Measurements from ENCODE around the gene REPS2. TPM values are rescaled to one million over a fixed set of nuclear protein-coding genes. Genes with fewer than 3 reads are reported as not detected.

Gene REPS2
- total RNA-seq (2014; rRNA removed; shearing (Covaris generic)) = 2.6 and 4.4 TPM in 2 replicates
- 1.2 and 2.2 TPM in 2 replicates for polyA plus RNA-seq (2016; fragmentation: Nextera tagmentation; extraction: Ambion mirVana)
- long read RNA-seq, full-length matches to known transcripts = 1 of 2 reads
- long read RNA-seq, partial matches to known transcripts = 0 of 2 reads
- long read RNA-seq, other reads (novel, unspliced or antisense) = 1 of 2 reads

DNA sequence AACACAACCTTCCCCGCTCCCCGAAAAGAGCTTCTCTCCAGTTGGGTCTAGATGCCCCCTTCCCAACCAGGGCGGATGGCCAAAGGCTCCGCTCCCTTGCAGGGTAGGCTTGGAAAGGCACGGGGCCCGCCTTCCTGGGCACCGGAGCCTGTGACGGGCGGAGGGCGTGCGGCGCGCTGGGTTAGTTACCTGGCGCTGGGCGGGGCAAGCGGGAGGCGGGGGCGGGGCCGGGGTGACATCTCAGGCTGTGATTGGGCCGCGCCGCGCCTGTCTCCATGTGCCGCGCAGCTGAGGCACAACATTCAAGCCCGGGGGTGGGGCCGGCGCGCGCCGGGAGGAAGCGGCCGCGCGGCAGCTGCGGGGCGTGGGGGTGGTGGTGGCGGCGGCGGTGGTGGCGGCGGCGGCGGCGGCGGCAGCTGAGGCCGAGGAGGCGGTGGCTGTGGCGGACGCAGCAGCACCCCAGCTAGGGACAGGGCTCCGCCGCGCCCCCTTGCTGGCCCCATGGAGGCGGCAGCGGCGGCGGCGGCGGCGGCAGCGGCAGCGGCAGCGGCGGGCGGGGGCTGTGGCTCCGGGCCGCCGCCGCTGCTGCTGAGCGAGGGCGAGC is at the start of gene REPS2:
Gene REPS2, plus strand, starts transcription at position 298 of the 604 bp plus-strand sequence. Its CDS starts 204 bp downstream, at position 502.
- H3K9me3 Mint-ChIP-seq = no peaks in the 10 kb centered on the region; the same call in 2 of the 3 replicates

More for the DNA sequence above, at the start of gene REPS2:
- Histone ChIP-seq H3K36me3 (ENCODE audit: insufficient read depth) (no peaks in the 10 kb centered on the region), H3K27ac (ENCODE audit: low read depth) (no peak within 1 kb of the TSS), H3K79me2 (replicated peaks; ENCODE audit: insufficient read depth) (no peaks in the 10 kb centered on the region), H2AFZ (peak within 1 kb of the TSS; percentile 69; the same call in 1 of the 2 replicates), H3K4me1 (ENCODE audit: insufficient read depth) (no peaks in the 10 kb centered on the region), H3K4me3 (peak within 1 kb of the TSS; percentile 56), H3F3A (replicated peaks; ENCODE audit: low read depth) (no peaks in the 10 kb centered on the region), H4K20me1 (replicated peaks; ENCODE audit: insufficient read depth) (no peaks in the 10 kb centered on the region), H3K4me2 (peak within 1 kb of the TSS; percentile 81), H3K9me2 (ENCODE audit: insufficient read depth) (no peaks in the 10 kb centered on the region), H3K27me3 (ENCODE audit: insufficient read depth) (peaks cover 17% of the 10 kb centered on the region)
- no peak for TF ChIP-seq ETS1 (IDR thresholded peaks at IDR 0.05)
- TF ChIP-seq NANOG (IDR thresholded peaks at IDR 0.05; ENCODE audit: borderline replicate concordance) = no peak
- no peak for TF ChIP-seq ZNF114 (CRISPR knock-in tag; IDR thresholded peaks at IDR 0.05)
- TF ChIP-seq, protein P1, sequence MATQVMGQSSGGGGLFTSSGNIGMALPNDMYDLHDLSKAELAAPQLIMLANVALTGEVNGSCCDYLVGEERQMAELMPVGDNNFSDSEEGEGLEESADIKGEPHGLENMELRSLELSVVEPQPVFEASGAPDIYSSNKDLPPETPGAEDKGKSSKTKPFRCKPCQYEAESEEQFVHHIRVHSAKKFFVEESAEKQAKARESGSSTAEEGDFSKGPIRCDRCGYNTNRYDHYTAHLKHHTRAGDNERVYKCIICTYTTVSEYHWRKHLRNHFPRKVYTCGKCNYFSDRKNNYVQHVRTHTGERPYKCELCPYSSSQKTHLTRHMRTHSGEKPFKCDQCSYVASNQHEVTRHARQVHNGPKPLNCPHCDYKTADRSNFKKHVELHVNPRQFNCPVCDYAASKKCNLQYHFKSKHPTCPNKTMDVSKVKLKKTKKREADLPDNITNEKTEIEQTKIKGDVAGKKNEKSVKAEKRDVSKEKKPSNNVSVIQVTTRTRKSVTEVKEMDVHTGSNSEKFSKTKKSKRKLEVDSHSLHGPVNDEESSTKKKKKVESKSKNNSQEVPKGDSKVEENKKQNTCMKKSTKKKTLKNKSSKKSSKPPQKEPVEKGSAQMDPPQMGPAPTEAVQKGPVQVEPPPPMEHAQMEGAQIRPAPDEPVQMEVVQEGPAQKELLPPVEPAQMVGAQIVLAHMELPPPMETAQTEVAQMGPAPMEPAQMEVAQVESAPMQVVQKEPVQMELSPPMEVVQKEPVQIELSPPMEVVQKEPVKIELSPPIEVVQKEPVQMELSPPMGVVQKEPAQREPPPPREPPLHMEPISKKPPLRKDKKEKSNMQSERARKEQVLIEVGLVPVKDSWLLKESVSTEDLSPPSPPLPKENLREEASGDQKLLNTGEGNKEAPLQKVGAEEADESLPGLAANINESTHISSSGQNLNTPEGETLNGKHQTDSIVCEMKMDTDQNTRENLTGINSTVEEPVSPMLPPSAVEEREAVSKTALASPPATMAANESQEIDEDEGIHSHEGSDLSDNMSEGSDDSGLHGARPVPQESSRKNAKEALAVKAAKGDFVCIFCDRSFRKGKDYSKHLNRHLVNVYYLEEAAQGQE (IDR thresholded peaks at IDR 0.05; ENCODE audit: unreplicated experiment) = no peak
- no peak for TF ChIP-seq CTCF (conservative IDR thresholded peaks at IDR 0.05; ENCODE audit: low read depth in 2 of 2)
- TF ChIP-seq EZH2 (IDR thresholded peaks at IDR 0.05; ENCODE audit: low read depth, unreplicated experiment) = no peak
- peak; percentile 46; the same call in 1 of the 2 replicates for TF ChIP-seq CREB1 (CRISPR knock-in tag; IDR thresholded peaks at IDR 0.05; ENCODE audit: low read depth)
- no peak for TF ChIP-seq STAT1 (IDR thresholded peaks at IDR 0.05; ENCODE audit: unreplicated experiment)
- TF ChIP-seq EZH2phosphoT487 (IDR thresholded peaks at IDR 0.05; ENCODE audit: unreplicated experiment) = no peak
- TF ChIP-seq, protein P2, sequence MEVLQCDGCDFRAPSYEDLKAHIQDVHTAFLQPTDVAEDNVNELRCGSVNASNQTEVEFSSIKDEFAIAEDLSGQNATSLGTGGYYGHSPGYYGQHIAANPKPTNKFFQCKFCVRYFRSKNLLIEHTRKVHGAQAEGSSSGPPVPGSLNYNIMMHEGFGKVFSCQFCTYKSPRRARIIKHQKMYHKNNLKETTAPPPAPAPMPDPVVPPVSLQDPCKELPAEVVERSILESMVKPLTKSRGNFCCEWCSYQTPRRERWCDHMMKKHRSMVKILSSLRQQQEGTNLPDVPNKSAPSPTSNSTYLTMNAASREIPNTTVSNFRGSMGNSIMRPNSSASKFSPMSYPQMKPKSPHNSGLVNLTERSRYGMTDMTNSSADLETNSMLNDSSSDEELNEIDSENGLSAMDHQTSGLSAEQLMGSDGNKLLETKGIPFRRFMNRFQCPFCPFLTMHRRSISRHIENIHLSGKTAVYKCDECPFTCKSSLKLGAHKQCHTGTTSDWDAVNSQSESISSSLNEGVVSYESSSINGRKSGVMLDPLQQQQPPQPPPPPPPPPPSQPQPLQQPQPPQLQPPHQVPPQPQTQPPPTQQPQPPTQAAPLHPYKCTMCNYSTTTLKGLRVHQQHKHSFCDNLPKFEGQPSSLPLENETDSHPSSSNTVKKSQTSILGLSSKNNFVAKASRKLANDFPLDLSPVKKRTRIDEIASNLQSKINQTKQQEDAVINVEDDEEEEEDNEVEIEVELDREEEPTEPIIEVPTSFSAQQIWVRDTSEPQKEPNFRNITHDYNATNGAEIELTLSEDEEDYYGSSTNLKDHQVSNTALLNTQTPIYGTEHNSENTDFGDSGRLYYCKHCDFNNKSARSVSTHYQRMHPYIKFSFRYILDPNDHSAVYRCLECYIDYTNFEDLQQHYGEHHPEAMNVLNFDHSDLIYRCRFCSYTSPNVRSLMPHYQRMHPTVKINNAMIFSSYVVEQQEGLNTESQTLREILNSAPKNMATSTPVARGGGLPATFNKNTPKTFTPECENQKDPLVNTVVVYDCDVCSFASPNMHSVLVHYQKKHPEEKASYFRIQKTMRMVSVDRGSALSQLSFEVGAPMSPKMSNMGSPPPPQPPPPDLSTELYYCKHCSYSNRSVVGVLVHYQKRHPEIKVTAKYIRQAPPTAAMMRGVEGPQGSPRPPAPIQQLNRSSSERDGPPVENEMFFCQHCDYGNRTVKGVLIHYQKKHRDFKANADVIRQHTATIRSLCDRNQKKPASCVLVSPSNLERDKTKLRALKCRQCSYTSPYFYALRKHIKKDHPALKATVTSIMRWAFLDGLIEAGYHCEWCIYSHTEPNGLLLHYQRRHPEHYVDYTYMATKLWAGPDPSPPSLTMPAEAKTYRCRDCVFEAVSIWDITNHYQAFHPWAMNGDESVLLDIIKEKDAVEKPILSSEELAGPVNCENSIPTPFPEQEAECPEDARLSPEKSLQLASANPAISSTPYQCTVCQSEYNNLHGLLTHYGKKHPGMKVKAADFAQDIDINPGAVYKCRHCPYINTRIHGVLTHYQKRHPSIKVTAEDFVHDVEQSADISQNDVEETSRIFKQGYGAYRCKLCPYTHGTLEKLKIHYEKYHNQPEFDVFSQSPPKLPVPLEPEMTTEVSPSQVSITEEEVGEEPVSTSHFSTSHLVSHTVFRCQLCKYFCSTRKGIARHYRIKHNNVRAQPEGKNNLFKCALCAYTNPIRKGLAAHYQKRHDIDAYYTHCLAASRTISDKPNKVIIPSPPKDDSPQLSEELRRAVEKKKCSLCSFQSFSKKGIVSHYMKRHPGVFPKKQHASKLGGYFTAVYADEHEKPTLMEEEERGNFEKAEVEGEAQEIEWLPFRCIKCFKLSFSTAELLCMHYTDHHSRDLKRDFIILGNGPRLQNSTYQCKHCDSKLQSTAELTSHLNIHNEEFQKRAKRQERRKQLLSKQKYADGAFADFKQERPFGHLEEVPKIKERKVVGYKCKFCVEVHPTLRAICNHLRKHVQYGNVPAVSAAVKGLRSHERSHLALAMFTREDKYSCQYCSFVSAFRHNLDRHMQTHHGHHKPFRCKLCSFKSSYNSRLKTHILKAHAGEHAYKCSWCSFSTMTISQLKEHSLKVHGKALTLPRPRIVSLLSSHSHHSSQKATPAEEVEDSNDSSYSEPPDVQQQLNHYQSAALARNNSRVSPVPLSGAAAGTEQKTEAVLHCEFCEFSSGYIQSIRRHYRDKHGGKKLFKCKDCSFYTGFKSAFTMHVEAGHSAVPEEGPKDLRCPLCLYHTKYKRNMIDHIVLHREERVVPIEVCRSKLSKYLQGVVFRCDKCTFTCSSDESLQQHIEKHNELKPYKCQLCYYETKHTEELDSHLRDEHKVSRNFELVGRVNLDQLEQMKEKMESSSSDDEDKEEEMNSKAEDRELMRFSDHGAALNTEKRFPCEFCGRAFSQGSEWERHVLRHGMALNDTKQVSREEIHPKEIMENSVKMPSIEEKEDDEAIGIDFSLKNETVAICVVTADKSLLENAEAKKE (CRISPR knock-in tag; IDR thresholded peaks at IDR 0.05) = no peak
- no peak for TF ChIP-seq JUNB (IDR thresholded peaks at IDR 0.05; ENCODE audit: unreplicated experiment)
- TF ChIP-seq ZNF331 (CRISPR knock-in tag; IDR thresholded peaks at IDR 0.05; ENCODE audit: low read depth) = no peak
- 0 out of 2 replicates have a peak, but pooled peaks have one; percentile 28 for TF ChIP-seq POLR2AphosphoS5 (IDR thresholded peaks at IDR 0.05; ENCODE audit: low read depth)
- DNase-seq (ENCODE audit: low spot score) (peak; percentile 90), ATAC-seq (peak; percentile 97)
- Mint-ChIP-seq H3K4me1 (peaks cover 5% of the 10 kb centered on the region; the same call in 2 of the 3 replicates), H3K36me3 (ENCODE audit: low read depth) (no peaks in the 10 kb centered on the region), H3K27me3 (ENCODE audit: insufficient read depth, low read depth, poor library complexity) (peaks cover 5% of the 10 kb centered on the region), H3K4me3 (peak within 1 kb of the TSS; percentile 86), H3K27ac (no peak within 1 kb of the TSS)

Data from GM23338 (cell line).